ENCODE results near the gene C1orf74.

Gene C1orf74

DNA sequence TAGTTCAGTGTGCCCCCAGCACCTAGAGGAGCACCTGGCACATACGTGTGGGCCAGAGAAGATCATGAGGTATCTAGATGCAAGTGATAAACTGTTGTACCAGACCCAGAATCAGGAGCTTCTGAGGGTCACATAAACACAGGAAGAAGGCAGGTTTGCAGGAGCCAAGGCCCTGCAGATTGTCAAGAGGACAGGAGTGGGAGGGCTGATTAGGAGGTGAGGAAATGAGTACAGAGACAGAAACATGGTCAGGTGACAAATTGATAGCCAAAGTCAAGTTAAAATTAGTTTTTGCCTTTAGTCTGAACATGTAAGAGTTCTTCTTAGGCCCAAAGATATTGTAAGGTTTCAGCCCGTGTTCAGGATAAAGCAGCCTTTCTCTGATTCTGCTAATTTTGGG, 42.5 kb downstream of the C1orf74 start:
- DNase-seq, result no peak

- peak; percentile 76 for DNase-seq
Observed at GRCh38 chr1:209741193-209741592, 43.2 kb downstream of the C1orf74 start.

- DNase-seq, result no peak
Observed at GRCh38 chr1:209738270-209738669, 46.1 kb downstream of the C1orf74 start.

GRCh38 chr1:209737118-209737505, 47.2 kb downstream of the C1orf74 start:
- no peak for DNase-seq

GRCh38 chr1:209736490-209737117, 47.8 kb downstream of the C1orf74 start:
- no peak for DNase-seq

GRCh38 chr1:209733409-209734192, 50.8 kb downstream of the C1orf74 start:
- no peak for DNase-seq

GRCh38 chr1:209732725-209733124, 51.6 kb downstream of the C1orf74 start:
- DNase-seq, result no peak

DNA sequence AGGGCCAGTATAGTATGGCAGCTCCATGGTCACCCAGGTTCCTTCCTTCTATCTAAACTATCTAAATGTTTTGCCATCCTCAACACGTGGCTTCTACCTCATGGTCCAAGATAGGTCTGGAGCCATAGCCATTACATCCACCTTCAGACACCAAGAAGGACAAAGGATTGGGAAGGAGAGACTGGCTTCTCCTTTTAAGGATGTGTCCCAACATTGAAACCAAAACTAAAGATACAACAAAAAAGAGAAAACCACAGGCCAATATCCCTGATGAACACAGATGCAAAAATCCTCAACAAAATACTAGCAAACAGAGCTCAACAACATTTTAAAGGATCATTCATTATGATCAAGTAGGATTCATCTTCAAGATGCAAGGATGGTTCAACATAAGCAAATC, 54.9 kb downstream of the C1orf74 start:
- DNase-seq, result no peak
